Measurements from ENCODE around the gene GAL3ST3. TPM values are rescaled to one million over a fixed set of nuclear protein-coding genes. Genes with fewer than 3 reads are reported as not detected.

The GAL3ST3 gene
- total and polyA plus RNA-seq, 2 of the 8 experiments (the other 6 are each of a cell fraction or from before 2014, with no cell fraction given) = 21.1 to 21.4 TPM

- Histone ChIP-seq H3K79me2 (ENCODE audit: control insufficient read depth in 1 of 2, insufficient read depth in 2 of 2, low read length in 2 of 2) (peaks cover 0 to 6% of the 10 kb centered on the region in 2 experiments; a peak in 2 of 4 replicates), H3K4me2 (ENCODE audit: insufficient read depth in 1 of 2, low read depth in 2 of 2, low read length in 2 of 2) (no peak overlapping the region), H3K4ac (replicated peaks; ENCODE audit: insufficient read length, low read depth, low read length) (no peak overlapping the region), H2BK120ac (replicated peaks; ENCODE audit: low read depth, low read length) (no peak overlapping the region), H4K91ac (replicated peaks; ENCODE audit: insufficient read length, low read length) (no peak overlapping the region), H3K18ac (ENCODE audit: extremely low read depth, low read length) (no peak overlapping the region), H4K5ac (ENCODE audit: insufficient read length, low read depth, low read length) (no peak overlapping the region), H2BK20ac (ENCODE audit: low read length) (no peak overlapping the region), H3K4me3 (ENCODE audit: extremely low read depth in 1 of 4, insufficient read depth in 2 of 4, low read depth in 3 of 4, low read length in 4 of 4) (no peak overlapping the region), H3K9ac (replicated peaks in 1 of 4; ENCODE audit: extremely low read depth in 1 of 4, low read depth in 3 of 4, low read length in 3 of 4) (no peak overlapping the region), H2AK5ac (ENCODE audit: low read depth, low read length) (no peak overlapping the region), H3K79me1 (ENCODE audit: low read depth, low read length) (peaks cover 8% of the 10 kb centered on the region), H3K23me2 (ENCODE audit: low read depth, low read length) (peaks cover 2% of the 10 kb centered on the region; the same call in 1 of the 2 replicates), H2BK12ac (ENCODE audit: low read depth, low read length) (no peak overlapping the region; the same call in 1 of the 2 replicates), H2BK5ac (ENCODE audit: low read depth, low read length) (no peak overlapping the region), H3K36me3 (ENCODE audit: control insufficient read depth in 2 of 4, insufficient read depth in 4 of 4, low read length in 3 of 4) (peaks cover 0 to 10% (median 4%) of the 10 kb centered on the region in 4 experiments; a peak in 5 of 8 replicates), H4K20me1 (replicated peaks in 1 of 2; ENCODE audit: control insufficient read depth in 1 of 2, insufficient read depth in 2 of 2, low read length in 2 of 2) (peaks cover 0 to 4% of the 10 kb centered on the region in 2 experiments), H2BK15ac (ENCODE audit: low read length) (0 out of 2 replicates have a peak overlapping the region, but pooled peaks have one; percentile 49), H3K4me1 (replicated peaks in 1 of 4; ENCODE audit: control insufficient read depth in 3 of 4, insufficient read depth in 4 of 4, low read length in 3 of 4) (peaks cover 0 to 22% (median 10%) of the 10 kb centered on the region in 4 experiments; a peak in 5 of 7 replicates), H4K8ac (ENCODE audit: extremely low read depth, insufficient read depth, low read length) (0 out of 2 replicates have a peak overlapping the region, but pooled peaks have one; percentile 20), H3K56ac (replicated peaks; ENCODE audit: insufficient read length, low read depth, low read length) (no peak overlapping the region), H3K23ac (ENCODE audit: insufficient read length) (no peak overlapping the region), H2AFZ (ENCODE audit: low read length) (no peak overlapping the region), H3K9me3 (ENCODE audit: insufficient read depth in 2 of 2, low read depth in 1 of 2, low read length in 1 of 2) (no peaks in the 10 kb centered on the region), H3K14ac (ENCODE audit: insufficient read length) (no peak overlapping the region), H3K27me3 (replicated peaks in 1 of 4; ENCODE audit: control insufficient read depth in 3 of 4, extremely low read depth in 1 of 4, insufficient read depth in 3 of 4, low read length in 3 of 4) (peaks cover 6 to 25% (median 22%) of the 10 kb centered on the region in 4 experiments), H3K27ac (ENCODE audit: low read depth, low read length) (no peak overlapping the region)
- ChIA-PET CTCF (ENCODE audit: partially characterized antibody) (interaction anchor here (0.7 to 6.4 kb wide), 11 partner anchors 14 to 345 kb away, joined by 3 to 35 read pairs (median 4); partner anchors contain the start of gene FIBP), POLR2A (ENCODE audit: partially characterized antibody) (interaction anchor here (1.0 to 1.8 kb wide), 8 partner anchors 12 to 148 kb away, joined by 3 to 4 read pairs (median 4); partner anchors contain the start of genes CATSPER1 and MUS81)
- FAIRE-seq = no peak
- peak; percentile 85 for TF ChIP-seq KDM1A (IDR thresholded peaks at IDR 0.05; ENCODE audit: borderline replicate concordance, low read length)
- TF ChIP-seq GTF2F1 (IDR thresholded peaks at IDR 0.05; ENCODE audit: borderline replicate concordance, low read depth, low read length) = no peak
- no peak for TF ChIP-seq SRF (IDR thresholded peaks at IDR 0.05; ENCODE audit: low read depth, low read length)
- TF ChIP-seq CBX8 (IDR thresholded peaks at IDR 0.05; ENCODE audit: borderline replicate concordance, low read depth, low read length) = no peak
- TF ChIP-seq CREB1 (IDR thresholded peaks at IDR 0.05) = no peak
- TF ChIP-seq, protein P1, sequence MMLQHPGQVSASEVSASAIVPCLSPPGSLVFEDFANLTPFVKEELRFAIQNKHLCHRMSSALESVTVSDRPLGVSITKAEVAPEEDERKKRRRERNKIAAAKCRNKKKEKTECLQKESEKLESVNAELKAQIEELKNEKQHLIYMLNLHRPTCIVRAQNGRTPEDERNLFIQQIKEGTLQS (IDR thresholded peaks at IDR 0.05; ENCODE audit: insufficient read depth, low read depth, low read length) = no peak
- no peak for TF ChIP-seq BACH1 (IDR thresholded peaks at IDR 0.05; ENCODE audit: low read length)
- no peak for DNase-seq (ENCODE audit: low read depth in 1 of 2, low spot score in 2 of 2)
- WGBS, 2 experiments (ENCODE audit: extremely low coverage in 1 of 2, insufficient coverage in 1 of 2, insufficient read length in 1 of 2, insufficient replicate concordance in 2 of 2, low coverage in 1 of 2, low lambda C conversion rate in 2 of 2, missing lambda C conversion rate in 1 of 2) = 64% methylated on average over 2 of the region's 2 CpGs; no CpG with 5 or more reads in 1 of the 2 experiments
These were observed 40.9 kb downstream of the GAL3ST3 start for GRCh38 chr11:66008095-66008467.

Data from H1 (cell line).